Inflammatory macrophage treated with lipopolysaccharide for 1 hour (primary cell): ENCODE data around the gene ASMTL.
A peak's percentile ranks its signal among the peaks of the same experiment; 100 is the strongest.
"Not testable (repeated sequence)": the region's sequence is repeated elsewhere in the genome, so short reads cannot be mapped to it uniquely, and the experiment has no call there.

Experiments used
- DNase-seq, 2 donors: peaks; one replicate each; pipeline ENCODE4 v3.0.0-alpha.2; 2020 to 2022

The ASMTL gene, protein sequence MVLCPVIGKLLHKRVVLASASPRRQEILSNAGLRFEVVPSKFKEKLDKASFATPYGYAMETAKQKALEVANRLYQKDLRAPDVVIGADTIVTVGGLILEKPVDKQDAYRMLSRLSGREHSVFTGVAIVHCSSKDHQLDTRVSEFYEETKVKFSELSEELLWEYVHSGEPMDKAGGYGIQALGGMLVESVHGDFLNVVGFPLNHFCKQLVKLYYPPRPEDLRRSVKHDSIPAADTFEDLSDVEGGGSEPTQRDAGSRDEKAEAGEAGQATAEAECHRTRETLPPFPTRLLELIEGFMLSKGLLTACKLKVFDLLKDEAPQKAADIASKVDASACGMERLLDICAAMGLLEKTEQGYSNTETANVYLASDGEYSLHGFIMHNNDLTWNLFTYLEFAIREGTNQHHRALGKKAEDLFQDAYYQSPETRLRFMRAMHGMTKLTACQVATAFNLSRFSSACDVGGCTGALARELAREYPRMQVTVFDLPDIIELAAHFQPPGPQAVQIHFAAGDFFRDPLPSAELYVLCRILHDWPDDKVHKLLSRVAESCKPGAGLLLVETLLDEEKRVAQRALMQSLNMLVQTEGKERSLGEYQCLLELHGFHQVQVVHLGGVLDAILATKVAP

DNA sequence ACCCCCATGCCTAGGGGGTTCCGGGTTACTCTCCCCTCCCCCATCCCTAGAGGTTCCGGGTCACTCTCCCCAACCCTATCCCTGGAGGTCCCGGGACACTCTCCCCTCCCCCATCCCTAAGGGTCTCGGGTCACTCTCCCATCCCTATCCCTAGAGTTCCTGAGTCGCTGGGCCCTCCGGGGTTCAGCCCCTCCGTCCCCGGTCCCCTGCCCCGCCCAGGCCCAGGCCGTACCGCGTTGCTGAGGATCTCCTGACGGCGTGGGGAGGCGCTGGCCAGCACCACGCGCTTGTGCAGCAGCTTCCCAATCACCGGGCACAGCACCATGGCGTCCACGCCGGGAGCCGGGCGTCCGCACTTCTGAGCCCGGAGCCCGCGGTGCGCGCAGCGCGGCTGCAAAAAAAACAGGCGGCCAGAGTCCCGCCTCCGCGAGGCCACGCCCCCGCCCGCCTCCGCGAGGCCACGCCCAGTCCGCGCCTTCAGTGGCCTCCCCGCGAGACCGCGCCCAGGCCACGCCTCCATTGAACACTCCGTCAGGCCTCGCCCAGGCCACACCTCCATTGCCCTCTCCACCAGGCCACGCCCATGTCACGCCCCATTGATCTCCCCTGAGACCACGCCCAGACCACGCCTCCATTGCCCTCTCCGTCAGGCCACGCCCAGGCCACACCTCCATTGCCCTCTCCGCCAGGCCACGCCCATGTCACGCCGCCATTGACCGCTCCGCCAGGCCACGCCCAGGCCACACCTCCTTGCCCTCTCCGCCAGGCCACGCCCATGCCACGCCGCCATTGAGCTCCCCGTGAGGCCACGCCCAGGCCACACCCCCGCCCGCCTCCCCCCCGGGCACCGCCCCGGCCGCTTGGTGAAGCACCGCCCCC is at the start of gene ASMTL:
ASMTL (minus strand) TSS at position 394 of the 879 bp plus-strand sequence; CDS start at position 325, 69 bp downstream.
- DNase-seq, result peak; percentile 96 to 100

DNA sequence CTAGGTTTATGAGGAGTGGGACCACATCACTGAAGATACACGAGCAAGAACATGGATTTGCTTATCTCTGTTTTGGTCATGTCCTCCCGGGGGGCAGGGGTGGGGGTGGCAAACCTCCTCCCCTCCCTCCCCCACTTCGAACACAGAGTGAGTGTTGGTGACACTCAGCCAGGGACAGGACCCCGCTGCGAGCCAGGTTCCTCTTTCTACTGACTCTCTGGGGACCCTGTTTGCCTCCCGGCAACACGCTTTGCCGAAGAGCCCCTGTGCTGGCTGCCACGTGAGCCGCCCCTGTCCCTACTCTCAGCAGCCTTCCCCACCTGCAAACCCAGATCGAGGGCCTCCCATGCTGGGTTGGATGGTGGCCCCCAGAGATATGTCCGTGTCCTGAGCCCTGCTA is 49.5 kb upstream of the ASMTL start:
- DNase-seq, result no peak

DNA sequence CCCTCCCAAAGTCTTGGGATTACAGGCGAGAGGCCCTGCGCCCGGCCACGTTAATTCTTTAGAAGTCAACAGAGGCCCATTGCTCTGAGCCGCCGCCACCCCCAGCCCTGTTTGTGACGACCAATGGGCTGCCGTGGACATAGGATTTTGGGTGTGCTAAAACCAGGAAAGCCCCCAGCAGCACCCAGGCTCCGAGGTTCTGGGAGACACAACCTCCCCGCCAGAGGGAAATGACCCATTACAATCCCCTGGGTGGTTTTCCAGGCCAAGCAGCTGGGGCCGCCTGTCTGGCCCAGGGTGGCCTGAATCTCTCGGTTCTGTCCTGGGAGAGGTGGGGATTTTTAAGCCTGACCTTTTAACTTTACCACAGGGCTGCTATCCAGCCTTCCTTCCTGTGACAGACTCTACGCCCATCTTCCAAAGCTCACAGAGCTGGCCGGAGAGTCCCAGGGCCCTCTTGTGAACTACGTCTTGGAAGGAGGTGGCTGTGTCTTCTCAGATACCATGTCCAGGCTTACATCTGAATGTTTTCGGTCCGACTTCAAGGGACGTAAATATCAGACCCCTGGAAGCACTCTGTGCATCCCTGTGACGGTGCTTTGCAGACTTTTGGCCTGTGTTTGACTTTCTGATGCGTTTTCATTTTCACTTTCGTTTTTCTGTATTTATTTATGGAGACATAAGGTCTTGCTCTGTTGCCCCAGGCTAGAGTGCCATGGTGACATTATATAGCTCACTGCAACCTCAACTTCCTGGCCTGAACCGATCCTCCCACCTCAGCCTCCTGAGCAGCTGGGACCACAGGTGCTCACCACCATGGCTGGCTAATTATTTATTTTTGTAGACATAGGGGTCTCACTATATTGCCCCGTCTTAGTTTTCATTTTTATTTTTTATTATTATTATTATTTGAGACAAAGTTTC is 48.3 kb upstream of the ASMTL start:
- DNase-seq, result peak in 1 of 2 donors; percentile 29

DNA sequence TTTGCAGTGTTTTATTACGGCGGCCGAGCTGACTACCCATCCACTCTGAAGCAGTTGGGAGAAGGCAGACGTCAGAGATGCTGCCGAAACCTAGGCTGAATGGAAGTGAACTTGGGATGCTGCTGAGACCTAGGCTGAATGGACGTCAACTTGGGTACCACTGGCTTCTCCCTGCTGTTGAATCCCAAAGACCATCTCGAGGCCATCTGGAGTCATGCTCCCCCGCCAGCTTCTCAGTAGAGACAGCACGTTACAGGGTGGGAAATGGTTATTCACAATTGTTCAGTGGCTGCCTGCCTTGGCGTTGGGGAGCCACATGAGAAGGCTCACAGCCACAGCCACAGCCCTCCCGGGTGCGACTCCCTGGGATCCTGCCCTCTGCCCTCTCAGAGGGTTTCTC is 43.4 kb upstream of the ASMTL start:
- DNase-seq, result no peak

DNA sequence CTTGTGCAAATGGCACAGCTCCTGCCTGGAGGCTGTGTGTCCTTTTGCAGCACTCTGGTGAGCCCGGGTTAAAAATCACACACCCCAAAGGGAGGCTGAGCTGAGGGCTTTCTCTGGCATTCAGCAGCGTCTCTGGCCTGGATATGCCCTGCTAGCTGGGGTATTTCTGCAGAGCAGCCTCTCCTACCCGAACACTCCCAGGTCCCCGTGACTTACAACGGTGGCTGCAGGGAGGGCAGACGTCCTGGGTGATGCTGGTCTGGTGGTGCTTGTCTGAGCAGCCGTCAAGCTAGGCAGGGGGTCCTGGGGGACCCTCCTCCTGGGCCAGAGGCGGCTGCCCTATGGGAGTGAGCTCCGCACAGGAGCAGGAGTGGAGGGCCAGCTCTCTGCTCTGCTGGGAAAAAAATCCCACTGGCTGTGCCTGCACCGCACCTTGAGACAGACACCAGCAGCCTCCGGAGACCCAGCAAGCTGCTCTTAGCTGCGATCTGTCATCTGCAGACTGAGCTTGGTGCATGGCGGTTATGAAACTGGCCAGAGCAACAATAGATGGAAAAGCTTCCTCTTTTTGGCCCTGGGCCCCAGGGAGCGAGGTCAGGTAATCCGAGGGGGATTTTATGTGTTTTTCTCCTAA is 41.3 kb upstream of the ASMTL start:
- peak; percentile 61 to 68 for DNase-seq

DNA sequence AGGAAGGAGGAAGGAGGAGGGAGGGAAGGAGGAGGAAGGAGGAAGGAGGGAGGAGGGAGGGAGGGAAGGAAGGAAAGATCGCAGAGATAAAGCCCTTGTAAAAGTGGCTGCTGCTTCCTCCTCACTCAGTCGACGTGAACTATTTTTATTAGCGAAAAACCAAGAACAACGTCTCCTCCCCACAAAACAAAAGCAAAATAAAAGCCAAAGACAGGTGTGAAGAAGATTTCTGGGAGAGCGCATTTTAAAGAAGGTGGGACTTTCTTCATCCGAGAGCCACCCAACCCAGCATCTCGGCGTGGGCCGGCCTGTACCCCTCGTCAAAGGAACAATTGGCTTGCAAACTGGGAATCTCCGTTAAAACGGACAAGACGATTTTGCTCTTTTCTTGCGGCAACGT is 40.7 kb upstream of the ASMTL start:
- no peak for DNase-seq

DNA sequence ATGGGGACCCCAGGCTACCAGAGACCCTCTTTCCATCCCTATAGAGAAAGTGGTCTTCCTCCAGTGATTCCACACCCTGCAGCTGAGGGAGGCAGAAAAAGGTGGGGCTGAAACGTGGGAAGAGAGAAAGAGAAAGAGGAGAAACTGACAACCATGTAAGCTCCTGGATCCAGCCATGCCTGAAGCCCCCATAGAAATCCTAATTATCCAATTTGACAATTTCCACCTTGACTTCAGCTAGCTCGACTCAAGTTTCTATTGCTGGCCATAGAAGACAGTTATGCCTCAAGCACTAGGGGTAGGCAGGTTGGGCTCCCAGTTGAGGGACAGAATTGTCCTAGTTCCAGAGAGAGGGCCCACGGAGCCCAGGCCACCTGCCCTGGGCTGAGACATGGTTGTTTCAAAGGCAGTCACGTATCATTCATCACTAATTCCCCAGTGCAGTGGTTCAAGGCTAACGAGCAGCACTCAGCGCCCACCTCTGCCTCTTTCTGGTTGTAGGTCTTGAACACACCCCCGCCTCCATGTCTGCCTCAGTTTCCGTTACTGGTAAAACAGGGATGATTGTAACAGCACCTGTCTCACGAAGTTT is 39.8 kb upstream of the ASMTL start:
- no peak for DNase-seq

DNA sequence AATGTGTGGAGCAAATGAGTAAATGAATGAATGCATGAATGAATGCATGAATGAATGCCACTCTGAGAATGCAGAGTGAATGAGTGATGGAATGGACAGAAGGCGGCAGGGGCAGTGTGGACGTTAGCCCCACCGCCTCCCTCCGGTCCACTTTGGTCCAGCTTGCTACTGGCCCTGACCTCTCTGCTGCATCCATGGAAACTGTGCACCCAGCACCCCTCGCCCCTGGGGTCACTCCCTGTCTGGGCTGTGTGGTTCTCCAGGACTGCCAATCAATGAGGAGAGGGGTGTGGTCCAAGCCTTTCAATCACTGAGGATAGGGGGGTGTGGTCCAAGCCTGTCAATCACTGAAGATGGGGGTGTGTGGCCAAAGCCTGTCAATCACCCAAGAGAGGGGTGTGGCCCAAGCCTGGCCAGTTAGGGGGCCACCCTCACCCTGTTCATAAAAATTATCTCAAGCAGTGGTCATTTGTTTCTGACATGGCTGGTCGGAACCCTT is 39.2 kb upstream of the ASMTL start:
- DNase-seq, result peak; percentile 42 to 48

DNA sequence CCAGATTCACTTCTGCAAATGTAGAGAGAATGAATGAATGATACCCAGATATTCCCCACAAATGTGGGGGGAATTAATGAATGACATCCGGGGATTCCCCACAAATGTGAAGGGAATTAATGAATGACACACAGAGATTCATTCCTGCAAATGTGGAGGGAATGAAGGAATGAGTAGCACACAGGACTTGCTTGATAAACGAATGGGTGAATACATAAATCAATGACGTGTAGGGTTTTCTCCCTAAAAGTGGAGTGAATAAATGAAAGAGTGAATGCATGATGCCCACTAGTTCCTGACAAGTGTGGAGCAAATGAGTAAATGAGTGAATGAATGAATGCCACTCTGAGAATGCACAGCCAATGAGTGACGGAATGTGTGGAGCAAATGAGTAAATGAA is 38.5 kb upstream of the ASMTL start:
- not testable (repeated sequence) for DNase-seq

DNA sequence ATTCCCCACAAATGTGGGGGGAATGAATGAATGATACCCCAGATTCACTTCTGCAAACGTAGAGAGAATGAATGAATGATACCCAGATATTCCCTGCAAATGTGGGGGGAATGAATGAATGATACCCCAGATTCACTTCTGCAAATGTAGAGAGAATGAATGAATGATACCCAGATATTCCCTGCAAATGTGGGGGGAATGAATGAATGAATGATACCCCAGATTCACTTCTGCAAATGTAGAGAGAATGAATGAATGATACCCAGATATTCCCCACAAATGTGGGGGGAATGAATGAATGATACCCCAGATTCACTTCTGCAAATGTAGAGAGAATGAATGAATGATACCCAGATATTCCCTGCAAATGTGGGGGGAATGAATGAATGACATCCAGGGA is 38.0 kb upstream of the ASMTL start:
- DNase-seq, result not testable (repeated sequence)

DNA sequence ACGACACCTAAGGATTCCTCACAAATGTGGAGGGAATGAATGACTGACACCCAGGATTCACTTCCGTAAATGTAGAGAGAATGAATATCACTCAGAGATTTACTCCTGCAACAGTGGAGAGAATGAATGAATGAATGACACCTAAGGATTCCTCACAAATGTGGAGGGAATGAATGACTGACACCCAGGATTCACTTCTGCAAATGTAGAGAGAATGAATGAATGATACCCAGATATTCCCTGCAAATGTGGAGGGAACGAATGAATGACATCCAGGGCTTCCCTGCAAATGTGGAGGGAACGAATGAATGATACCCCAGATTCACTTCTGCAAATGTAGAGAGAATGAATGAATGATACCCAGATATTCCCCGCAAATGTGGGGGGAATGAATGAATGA is 36.6 kb upstream of the ASMTL start:
- not testable (repeated sequence) for DNase-seq

DNA sequence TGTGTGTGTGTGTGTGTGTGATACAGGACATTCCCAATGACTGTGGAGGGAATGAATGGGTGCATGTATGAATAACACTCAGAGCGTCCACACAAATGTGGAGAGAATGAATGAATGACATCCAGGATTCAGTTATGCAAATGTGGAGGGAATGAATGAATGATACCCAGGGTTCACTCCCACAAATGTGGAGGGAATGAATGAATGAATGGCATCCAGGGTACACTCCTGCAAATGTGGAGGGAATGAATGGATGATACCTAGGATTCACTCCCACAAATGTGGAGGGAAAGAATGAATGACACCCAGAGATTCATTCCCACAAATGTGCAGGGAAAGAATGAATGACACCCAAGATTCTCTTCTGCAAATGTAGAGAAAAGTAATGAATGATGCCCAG is 36.0 kb upstream of the ASMTL start:
- no peak for DNase-seq

DNA sequence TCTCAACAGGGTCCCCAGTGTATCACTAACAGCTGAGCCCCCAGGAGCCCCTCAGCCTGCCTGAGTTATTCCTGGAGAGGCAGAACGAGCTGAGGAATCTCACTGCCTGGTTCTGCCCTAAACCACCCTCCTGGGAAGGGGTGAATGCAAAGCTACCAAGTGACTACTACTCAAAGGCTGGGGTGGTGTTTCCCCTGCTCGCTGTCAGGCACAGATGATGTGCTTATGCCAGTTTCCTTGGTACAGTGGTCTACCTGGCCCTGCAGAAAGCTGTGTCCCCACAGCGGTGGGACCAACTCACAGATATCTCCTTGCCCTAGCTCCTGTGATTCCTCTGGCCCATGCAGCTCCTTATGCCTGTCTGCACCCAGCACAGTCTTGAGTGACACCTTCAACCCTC is 35.4 kb upstream of the ASMTL start:
- no peak for DNase-seq

DNA sequence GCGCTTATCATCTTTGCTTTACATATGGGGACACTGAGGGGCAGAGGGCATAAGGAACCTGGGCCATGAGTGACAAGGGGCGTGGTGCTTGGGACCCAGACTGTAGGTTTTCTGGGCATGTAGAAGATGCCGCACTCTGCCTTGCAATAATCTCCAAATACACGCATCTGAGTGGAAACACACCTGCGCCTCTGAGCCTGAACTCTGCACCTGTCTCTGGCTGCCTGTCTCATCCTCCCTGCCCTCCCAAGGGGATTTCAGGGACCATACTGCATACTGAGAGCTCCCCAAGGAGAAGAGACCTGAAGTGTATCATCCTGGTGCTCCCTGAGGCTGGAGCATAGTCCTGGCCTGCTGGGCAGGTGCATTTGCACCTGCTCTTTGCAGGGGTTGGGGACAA is 34.7 kb upstream of the ASMTL start:
- no peak for DNase-seq

DNA sequence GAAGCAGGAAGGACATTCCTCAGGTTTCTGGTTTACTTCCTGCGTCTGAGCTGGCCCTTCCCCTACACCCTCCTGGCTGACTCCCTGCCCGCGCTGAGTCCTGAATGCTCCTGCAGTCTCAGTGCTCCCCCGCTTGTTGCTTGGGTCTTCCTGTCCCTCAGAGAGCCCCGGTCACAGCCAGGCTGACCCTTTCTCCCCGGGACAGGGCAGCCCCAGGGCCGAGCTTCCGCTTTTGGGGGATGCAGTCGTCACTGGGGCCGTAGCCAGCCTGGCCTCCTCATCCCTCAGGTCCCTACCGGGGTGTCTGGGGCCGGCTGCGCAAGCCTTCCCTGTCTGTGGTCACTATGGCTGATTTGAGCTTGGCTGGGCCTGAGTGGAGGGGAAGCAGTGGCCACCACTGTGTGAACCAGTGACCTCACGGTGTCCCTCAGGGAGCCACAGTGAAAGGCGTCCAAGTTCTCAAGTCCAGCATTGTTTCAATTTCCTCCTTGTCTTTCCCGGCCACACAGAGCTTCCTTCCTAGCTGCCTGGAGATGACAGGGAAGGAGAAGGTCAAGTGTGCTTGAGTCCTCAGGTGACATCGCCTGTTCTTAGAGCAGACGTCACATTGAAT is 34.1 kb upstream of the ASMTL start:
- no peak for DNase-seq

DNA sequence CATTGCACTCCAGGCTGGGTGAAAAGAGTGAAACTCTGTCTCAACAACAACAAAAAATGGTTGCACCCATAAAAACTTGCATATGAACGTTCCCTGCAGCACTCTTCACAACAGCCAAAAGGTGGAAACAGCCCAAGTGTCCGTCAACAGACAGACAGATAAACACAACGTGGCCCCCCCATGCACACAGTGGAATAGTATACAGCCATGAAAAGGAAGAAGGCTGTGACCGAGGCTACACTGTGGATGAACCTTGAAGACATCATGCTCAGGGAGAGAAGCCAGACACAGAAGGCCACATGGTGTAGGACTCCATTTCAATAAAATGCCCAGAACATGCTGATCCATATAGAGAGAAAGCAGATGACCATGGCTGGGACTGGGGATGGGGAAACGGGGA is 33.5 kb upstream of the ASMTL start:
- DNase-seq, result no peak

DNA sequence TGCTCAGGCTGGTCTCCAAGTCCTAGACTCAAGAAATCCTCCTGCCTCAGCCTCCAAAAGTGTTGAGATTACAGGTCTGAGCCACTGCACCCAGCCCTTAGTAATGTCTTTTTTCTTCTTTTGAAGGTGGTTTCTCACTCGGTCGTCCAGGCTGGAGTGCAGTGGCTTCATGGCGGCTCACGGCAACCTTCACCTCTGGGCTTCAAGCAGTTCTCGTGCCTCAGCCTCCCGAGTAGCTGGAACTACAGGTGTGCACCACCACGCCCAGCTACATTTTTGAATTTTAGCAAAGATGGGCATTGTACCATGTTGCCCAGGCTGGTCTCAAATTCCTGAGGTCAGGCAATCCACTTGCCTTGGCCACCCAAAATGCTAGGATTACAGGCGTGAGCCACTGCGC is 32.3 kb upstream of the ASMTL start:
- DNase-seq, result no peak

DNA sequence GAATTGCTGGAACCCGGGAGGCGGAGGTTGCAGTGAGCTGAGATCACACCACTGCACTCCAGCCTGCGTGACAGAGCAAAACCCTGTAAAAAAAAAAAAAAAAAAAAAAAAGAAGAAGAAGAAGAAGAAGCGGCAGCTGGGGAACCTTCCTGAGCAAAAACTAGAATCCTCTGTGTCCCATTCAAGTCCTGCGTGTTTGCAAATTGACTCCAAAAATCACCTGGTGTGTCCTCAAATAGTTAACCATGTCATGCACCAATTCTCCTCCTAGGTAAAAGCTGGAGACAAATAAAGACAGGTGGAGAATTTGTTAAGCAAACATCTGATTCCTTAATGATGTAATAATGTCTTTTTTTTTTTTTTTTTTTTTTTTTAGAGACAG is 31.9 kb upstream of the ASMTL start:
- DNase-seq, result peak in 1 of 2 donors; percentile 27

DNA sequence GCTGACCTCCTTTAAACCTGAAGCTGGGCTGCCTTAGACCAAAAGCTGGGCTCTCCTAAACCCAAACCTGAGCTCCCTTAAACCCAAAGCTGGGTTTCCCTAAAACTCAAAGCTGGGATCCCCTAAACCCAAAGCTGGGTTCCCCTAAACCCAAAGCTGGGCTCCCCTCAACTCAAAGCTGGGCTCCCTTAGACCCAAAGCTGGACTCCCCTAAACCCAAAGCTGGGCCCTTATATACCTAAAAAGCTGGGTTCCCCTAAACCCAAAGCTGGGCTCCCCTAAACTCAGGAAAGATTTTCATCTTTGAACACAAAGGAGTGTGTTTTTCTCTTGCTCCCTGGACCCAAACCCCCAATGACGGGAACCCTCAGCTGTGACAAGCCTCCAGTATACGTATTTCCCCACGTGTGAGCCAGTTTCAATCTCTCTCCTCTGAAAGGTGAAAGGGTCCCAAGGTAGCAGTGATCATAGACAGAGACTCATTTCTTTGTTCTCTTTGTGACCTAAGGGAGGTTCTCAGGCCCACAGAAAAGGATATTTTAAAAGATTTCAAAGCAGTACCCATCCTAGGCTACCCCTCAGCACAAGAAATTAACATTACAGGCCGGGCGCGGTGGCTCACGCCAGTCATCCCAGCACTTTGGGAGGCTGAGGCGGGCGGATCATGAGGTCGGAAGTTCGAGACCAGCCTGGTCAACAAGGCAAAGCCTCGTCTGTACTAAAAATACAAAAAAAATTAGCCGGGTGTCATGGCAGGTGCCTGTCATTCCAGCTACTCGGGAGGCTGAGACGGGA is 31.3 kb upstream of the ASMTL start:
- no peak for DNase-seq

DNA sequence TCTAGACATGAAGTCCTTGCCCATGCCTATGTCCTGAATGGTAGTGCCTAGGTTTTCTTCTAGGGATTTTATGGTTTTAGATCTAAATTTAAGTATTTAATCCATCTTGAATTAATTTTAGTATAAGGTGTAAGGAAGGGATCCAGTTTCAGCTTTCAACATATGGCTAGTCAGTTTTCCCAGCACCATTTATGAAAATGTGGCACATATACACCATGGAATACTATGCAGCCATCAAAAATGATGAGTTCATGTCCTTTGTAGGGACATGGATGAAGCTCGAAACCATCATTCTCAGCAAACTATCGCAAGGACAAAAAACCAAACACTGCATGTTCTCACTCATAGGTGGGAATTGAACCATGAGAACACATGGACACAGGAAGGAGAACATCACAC is 29.8 kb upstream of the ASMTL start:
- DNase-seq, result not testable (repeated sequence)
